ENCODE data around the gene LIMCH1. TPM values are rescaled to one million over a fixed set of nuclear protein-coding genes. Genes with fewer than 3 reads are reported as not detected.

LIMCH1 gene
- total RNA-seq, 6 experiments from 2014 or later: 14.4 to 236 (median 205) TPM

- H3K36me3 Mint-ChIP-seq (ENCODE audit: low read depth): peaks cover 12% of the 10 kb centered on the region
- TF ChIP-seq CTCF (IDR thresholded peaks at IDR 0.05): no peak
- H3K4me1 Mint-ChIP-seq (ENCODE audit: low read depth): peaks cover 5% of the 10 kb centered on the region; the same call in 1 of the 2 replicates
- no peak for DNase-seq
- H3K4me3 Mint-ChIP-seq: no peak within 1 kb of the TSS
- peaks cover 81% of the 10 kb centered on the region for H3K27me3 Mint-ChIP-seq (ENCODE audit: insufficient read depth)
- H3K27ac Mint-ChIP-seq: no peak within 1 kb of the TSS
- H3K9me3 Mint-ChIP-seq: peaks cover 4% of the 10 kb centered on the region; the same call in 1 of the 2 replicates
Observed at GRCh38 chr4:41748571-41749475, 210.9 kb downstream of the LIMCH1 start, which contains the start of gene PHOX2B. PHOX2B (minus strand) TSS chr4:41748725; CDS start chr4:41748610, 115 bp downstream.

- no peak for TF ChIP-seq CTCF (IDR thresholded peaks at IDR 0.05)
- H3K36me3 Mint-ChIP-seq (ENCODE audit: low read depth): peaks cover 7% of the 10 kb centered on the region; the same call in 1 of the 2 replicates
- H3K27ac Mint-ChIP-seq: no peak overlapping the region
- DNase-seq: no peak
- H3K9me3 Mint-ChIP-seq: peaks cover 4% of the 10 kb centered on the region; the same call in 1 of the 2 replicates
- H3K4me3 Mint-ChIP-seq: no peak overlapping the region
- H3K4me1 Mint-ChIP-seq (ENCODE audit: low read depth): peaks cover 1% of the 10 kb centered on the region; the same call in 1 of the 2 replicates
- peaks cover 77% of the 10 kb centered on the region for H3K27me3 Mint-ChIP-seq (ENCODE audit: insufficient read depth)
Observed at GRCh38 chr4:41749631-41750039, 211.7 kb downstream of the LIMCH1 start.

Other genes starting within 250 kb of the LIMCH1 start
- gene PHOX2B, start 210.6 kb downstream of the LIMCH1 start, total RNA-seq (2021; fragmentation: NEBNext Ultra II Directional; extraction: Animal tissue kit (Norgen Biotek cat#: 25700)): not detected